K562 treated with DMSO at 1 percent for 48 hours (cell line): ENCODE data around the gene NOC4L. TPM values are rescaled to one million over a fixed set of nuclear protein-coding genes. Genes with fewer than 3 reads are reported as not detected.

Experiments
- total RNA-seq: library from RNA; unstranded; fragments of 300-600 nt; gene quantifications from 2 replicates; pipeline ENCODE4 v1.2.3, GENCODE V29; 2022; ENCODE audit warnings: low replicate concordance; ENCODE audit errors: extremely low read depth

Gene NOC4L
- total RNA-seq: not detected in 2 replicates

DNA sequence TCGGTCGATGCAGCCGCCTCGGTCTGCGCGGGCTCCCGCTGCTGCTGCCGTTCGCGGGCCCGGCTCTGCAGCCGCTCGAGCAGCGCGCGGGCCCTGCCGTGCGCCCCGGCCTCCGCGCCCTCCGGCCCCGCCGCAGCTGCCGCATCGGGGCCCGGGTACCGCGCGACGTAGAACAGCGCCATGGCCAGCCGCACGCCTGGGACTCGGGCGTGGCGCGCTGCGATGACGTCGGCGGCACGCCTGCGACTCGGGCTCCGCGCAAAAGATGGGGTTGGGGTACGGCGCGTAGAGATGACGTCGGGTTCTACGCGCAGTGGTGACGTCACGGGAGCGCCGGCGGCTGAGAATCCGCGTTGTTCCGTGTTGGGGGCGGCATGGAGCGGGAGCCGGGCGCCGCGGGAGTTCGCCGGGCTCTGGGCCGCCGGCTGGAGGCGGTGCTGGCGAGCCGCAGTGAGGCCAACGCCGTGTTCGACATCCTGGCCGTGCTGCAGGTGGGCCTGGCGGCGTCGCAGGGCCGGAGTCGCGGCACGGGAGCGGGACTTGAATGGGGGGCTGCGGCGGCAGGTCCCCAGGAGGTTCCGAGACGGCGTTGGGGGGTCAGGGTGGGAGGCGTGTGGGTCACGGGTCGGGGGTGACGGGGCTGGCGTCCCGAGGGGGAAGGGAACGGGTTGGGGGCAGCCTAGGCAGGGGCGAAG lies at the start of gene NOC4L, which contains the start of gene DDX51:
NOC4L (plus strand) TSS at position 343 of the 695 bp plus-strand sequence; CDS start at position 375, 32 bp downstream.
DDX51 (minus strand) TSS at position 205 of the 695 bp plus-strand sequence; CDS start at position 182, 23 bp downstream.

Other genes with a start within 250 kb of the NOC4L start
- 111 TPM in 1 of 2 replicates, not detected in the other for gene ULK1, start 249.8 kb upstream of the NOC4L start, total RNA-seq
- not detected in 2 replicates for gene PUS1, start 215.2 kb upstream of the NOC4L start, total RNA-seq
- gene EP400, start 194.5 kb upstream of the NOC4L start, total RNA-seq: 92.9 TPM in 1 of 2 replicates, not detected in the other
- gene DDX51, start 138 bp upstream of the NOC4L start, total RNA-seq: not detected in 2 replicates
- not detected in 2 replicates for gene GALNT9, start 185.1 kb downstream of the NOC4L start, total RNA-seq